ENCODE measurements around the gene OR52N4. TPM values are rescaled to one million over a fixed set of nuclear protein-coding genes. Genes with fewer than 3 reads are reported as not detected.

OR52N4 gene
- total and polyA plus RNA-seq, 2 of the 8 experiments (the other 6 are each of a cell fraction or from before 2014, with no cell fraction given): 3.7 TPM; not detected in 1

DNA sequence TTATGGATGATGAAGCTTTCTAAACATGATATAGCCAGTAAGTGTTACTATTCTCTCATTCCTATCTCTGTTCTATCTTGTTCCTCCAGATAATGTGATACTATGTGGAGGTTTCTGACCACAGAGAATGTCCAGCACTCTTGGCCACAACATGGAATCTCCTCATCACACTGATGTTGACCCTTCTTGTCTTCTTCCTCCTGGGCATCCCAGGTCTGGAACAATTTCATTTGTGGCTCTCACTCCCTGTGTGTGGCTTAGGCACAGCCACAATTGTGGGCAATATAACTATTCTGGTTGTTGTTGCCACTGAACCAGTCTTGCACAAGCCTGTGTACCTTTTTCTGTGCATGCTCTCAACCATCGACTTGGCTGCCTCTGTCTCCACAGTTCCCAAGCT is 27.7 kb upstream of the OR52N4 start:
- no peaks in the 10 kb centered on the region for H3K4me1 ChIP-seq (replicated peaks in 1 of 4; ENCODE audit: control insufficient read depth in 3 of 4, insufficient read depth in 4 of 4, low read length in 3 of 4)
- H3K36me3 ChIP-seq (ENCODE audit: control insufficient read depth in 2 of 4, insufficient read depth in 4 of 4, low read length in 3 of 4): no peaks in the 10 kb centered on the region
- no peak overlapping the region for H2BK20ac ChIP-seq (ENCODE audit: low read length)
- H3K27me3 ChIP-seq (replicated peaks in 1 of 4; ENCODE audit: control insufficient read depth in 3 of 4, extremely low read depth in 1 of 4, insufficient read depth in 3 of 4, low read length in 3 of 4): no peaks in the 10 kb centered on the region
- H2AK5ac ChIP-seq (ENCODE audit: low read depth, low read length): no peak overlapping the region
- H3K23me2 ChIP-seq (ENCODE audit: low read depth, low read length): no peaks in the 10 kb centered on the region
- no peak overlapping the region for H2BK120ac ChIP-seq (replicated peaks; ENCODE audit: low read depth, low read length)
- no peak overlapping the region for H4K91ac ChIP-seq (replicated peaks; ENCODE audit: insufficient read length, low read length)
- H2BK5ac ChIP-seq (ENCODE audit: low read depth, low read length): no peak overlapping the region
- ChIA-PET CTCF (ENCODE audit: partially characterized antibody) (no interaction called here), POLR2A (ENCODE audit: partially characterized antibody) (no interaction called here)
- no peaks in the 10 kb centered on the region for H3K79me2 ChIP-seq (ENCODE audit: control insufficient read depth in 1 of 2, insufficient read depth in 2 of 2, low read length in 2 of 2)
- no peak overlapping the region for H3K27ac ChIP-seq (ENCODE audit: low read depth, low read length)
- H3K4me2 ChIP-seq (ENCODE audit: insufficient read depth in 1 of 2, low read depth in 2 of 2, low read length in 2 of 2): no peak overlapping the region
- WGBS, 2 experiments (ENCODE audit: extremely low coverage in 1 of 2, insufficient coverage in 1 of 2, insufficient read length in 1 of 2, insufficient replicate concordance in 2 of 2, low coverage in 1 of 2, low lambda C conversion rate in 2 of 2, missing lambda C conversion rate in 1 of 2): 86% methylated on average over 1 of the region's 1 CpG; no CpG with 5 or more reads in 1 of the 2 experiments
- H4K5ac ChIP-seq (ENCODE audit: insufficient read length, low read depth, low read length): no peak overlapping the region
- H3K18ac ChIP-seq (ENCODE audit: extremely low read depth, low read length): no peak overlapping the region
- no peak overlapping the region for H2BK15ac ChIP-seq (ENCODE audit: low read length)
- H3K23ac ChIP-seq (ENCODE audit: insufficient read length): no peak overlapping the region
- H3K79me1 ChIP-seq (ENCODE audit: low read depth, low read length): no peaks in the 10 kb centered on the region
- H3K9me3 ChIP-seq (ENCODE audit: insufficient read depth in 2 of 2, low read depth in 1 of 2, low read length in 1 of 2): no peaks in the 10 kb centered on the region
- H3K14ac ChIP-seq (ENCODE audit: insufficient read length): no peak overlapping the region
- no peak overlapping the region for H3K9ac ChIP-seq (replicated peaks in 1 of 4; ENCODE audit: extremely low read depth in 1 of 4, low read depth in 3 of 4, low read length in 3 of 4)
- no peak overlapping the region for H2AFZ ChIP-seq (ENCODE audit: low read length)
- H4K20me1 ChIP-seq (replicated peaks in 1 of 2; ENCODE audit: control insufficient read depth in 1 of 2, insufficient read depth in 2 of 2, low read length in 2 of 2): no peaks in the 10 kb centered on the region
- H3K56ac ChIP-seq (replicated peaks; ENCODE audit: insufficient read length, low read depth, low read length): no peak overlapping the region
- no peak for DNase-seq (ENCODE audit: low read depth in 1 of 2, low spot score in 2 of 2)
- FAIRE-seq: no peak
- H2BK12ac ChIP-seq (ENCODE audit: low read depth, low read length): no peak overlapping the region
- no peak overlapping the region for H4K8ac ChIP-seq (ENCODE audit: extremely low read depth, insufficient read depth, low read length)
- no peak overlapping the region for H3K4ac ChIP-seq (replicated peaks; ENCODE audit: insufficient read length, low read depth, low read length)
- H3K4me3 ChIP-seq (ENCODE audit: extremely low read depth in 1 of 4, insufficient read depth in 2 of 4, low read depth in 3 of 4, low read length in 4 of 4): no peak overlapping the region
- no peak for TF ChIP-seq KDM4A (IDR thresholded peaks at IDR 0.05; ENCODE audit: low read depth, low read length, severe bottlenecking)
- TF ChIP-seq RXRA (IDR thresholded peaks at IDR 0.05; ENCODE audit: insufficient read depth, low read depth, low read length): no peak

All from H1 (cell line).